Astrocyte (in vitro differentiated cells and primary cell): ENCODE results near the gene ZNF132. TPM values are rescaled to one million over a fixed set of nuclear protein-coding genes. Genes with fewer than 3 reads are reported as not detected.

Source experiments
- DNase-seq: peaks from one replicate; pipeline ENCODE4 v3.0.0-alpha.2; 2010; ENCODE audit warnings: low read depth
- FAIRE-seq: peaks from 2 replicates; lab custom pipeline; 2011; peaks lifted over from hg19 to GRCh38; lab: Jason Lieb, UNC
- H2AFZ ChIP-seq: 2 replicates; pipeline ENCODE4 v1.6.0; 2012; ENCODE audit warnings: low read depth, low read length, inconsistent platforms
- H3K27ac ChIP-seq: 2 replicates; pipeline ENCODE4 v1.5.1; 2011; ENCODE audit warnings: low read depth, low read length, inconsistent platforms
- H3K27me3 ChIP-seq: 2 replicates; pipeline ENCODE4 v1.6.0; 2011; ENCODE audit warnings: low read length, inconsistent platforms; ENCODE audit not compliant: insufficient read depth
- H3K36me3 ChIP-seq: 2 replicates; pipeline ENCODE4 v1.5.1; 2011; ENCODE audit warnings: low read length, inconsistent platforms; ENCODE audit not compliant: insufficient read depth
- H3K4me1 ChIP-seq: 2 replicates; pipeline ENCODE4 v1.5.1; 2011; ENCODE audit warnings: low read length, inconsistent platforms; ENCODE audit not compliant: insufficient read depth
- H3K4me2 ChIP-seq: 2 replicates; pipeline ENCODE4 v1.6.0; 2012; ENCODE audit warnings: low read length, inconsistent platforms
- H3K4me3 ChIP-seq: 2 replicates; pipeline ENCODE4 v1.5.1; 2011; ENCODE audit warnings: low read depth, mild to moderate bottlenecking, low read length, inconsistent platforms; ENCODE audit not compliant: insufficient read depth
- H3K79me2 ChIP-seq: 2 replicates; pipeline ENCODE4 v1.6.0; 2012; ENCODE audit warnings: mild to moderate bottlenecking, low read length, inconsistent platforms; ENCODE audit not compliant: insufficient read depth
- H3K9ac ChIP-seq: 2 replicates; pipeline ENCODE4 v1.6.0; 2012; ENCODE audit warnings: mild to moderate bottlenecking, low read length, inconsistent platforms
- H3K9me3 ChIP-seq: 2 replicates; pipeline ENCODE4 v1.5.1; 2012; ENCODE audit warnings: low read depth, mild to moderate bottlenecking, low read length, inconsistent platforms; ENCODE audit not compliant: insufficient read depth
- H4K20me1 ChIP-seq: 2 replicates; pipeline ENCODE4 v1.6.0; 2012; ENCODE audit warnings: low read length, inconsistent platforms; ENCODE audit not compliant: insufficient read depth
- H3K27ac Mint-ChIP-seq: one replicate; pipeline ENCODE4 v1.8.0; 2021; ENCODE audit warnings: mild to moderate bottlenecking, mixed read lengths; ENCODE audit not compliant: unreplicated experiment
- H3K27me3 Mint-ChIP-seq: one replicate; pipeline ENCODE4 v1.8.0; 2021; ENCODE audit warnings: low read depth, mixed read lengths; ENCODE audit not compliant: unreplicated experiment
- H3K36me3 Mint-ChIP-seq: one replicate; pipeline ENCODE4 v1.8.0; 2021; ENCODE audit warnings: low read depth, mixed read lengths; ENCODE audit not compliant: unreplicated experiment
- H3K4me1 Mint-ChIP-seq: one replicate; pipeline ENCODE4 v1.8.0; 2021; ENCODE audit warnings: low read depth, mixed read lengths; ENCODE audit not compliant: unreplicated experiment
- H3K4me3 Mint-ChIP-seq: one replicate; pipeline ENCODE4 v1.8.0; 2021; ENCODE audit warnings: mild to moderate bottlenecking, moderate library complexity, mixed read lengths; ENCODE audit not compliant: unreplicated experiment
- H3K9me3 Mint-ChIP-seq: one replicate; pipeline ENCODE4 v1.8.0; 2021; ENCODE audit warnings: mild to moderate bottlenecking, mixed read lengths; ENCODE audit not compliant: unreplicated experiment
- CTCF ChIP-seq: IDR thresholded peaks from 2 replicates; pipeline ENCODE4 v1.5.1; 2011; ENCODE audit warnings: low read depth, mild to moderate bottlenecking, inconsistent platforms, low read length, moderate library complexity; ENCODE audit not compliant: insufficient read depth
- EZH2 ChIP-seq: IDR thresholded peaks from 2 replicates; pipeline ENCODE4 v1.6.1; 2012; ENCODE audit warnings: mild to moderate bottlenecking, low read length, inconsistent platforms; ENCODE audit not compliant: insufficient read depth
- total RNA-seq: library from RNA; stranded (reverse); gene quantifications from 2 replicates; pipeline ENCODE4 v1.2.1, GENCODE V29; 2021

ZNF132 gene
- total RNA-seq, 1 donor from 2014 or later: 1.9 TPM

GRCh38 chr19:58395979-58396627 is 43.9 kb downstream of the ZNF132 start:
- Histone ChIP-seq H3K4me1 (peaks cover 14% of the 10 kb centered on the region), H3K27ac (no peak overlapping the region), H3K4me3 (no peak overlapping the region), H3K9ac (no peak overlapping the region), H3K4me2 (peak overlapping the region; percentile 73), H4K20me1 (peaks cover 46% of the 10 kb centered on the region), H3K9me3 (no peaks in the 10 kb centered on the region), H3K79me2 (peaks cover 15% of the 10 kb centered on the region), H3K36me3 (peaks cover 20% of the 10 kb centered on the region), H3K27me3 (no peaks in the 10 kb centered on the region), H2AFZ (no peak overlapping the region)
- H3K9me3 Mint-ChIP-seq: no peaks in the 10 kb centered on the region
- FAIRE-seq (no peak), DNase-seq (no peak)
- no peak overlapping the region for H3K27ac Mint-ChIP-seq
- H3K36me3 Mint-ChIP-seq: peaks cover 21% of the 10 kb centered on the region
- H3K4me3 Mint-ChIP-seq: peak overlapping the region; percentile 35
- no peak for TF ChIP-seq EZH2
- no peak for TF ChIP-seq CTCF
- H3K4me1 Mint-ChIP-seq: peaks cover 3% of the 10 kb centered on the region
- no peaks in the 10 kb centered on the region for H3K27me3 Mint-ChIP-seq

GRCh38 chr19:58395220-58395978 is 44.6 kb downstream of the ZNF132 start, which contains the start of gene RNF225:
TSS of gene RNF225 (plus strand) at chr19:58395656. CDS start at chr19:58396090, 434 bp downstream.
- no peak within 1 kb of the TSS for H3K9ac ChIP-seq
- H3K27me3 ChIP-seq: no peaks in the 10 kb centered on the region
- peak within 1 kb of the TSS; percentile 73 for H3K4me2 ChIP-seq
- peaks cover 22% of the 10 kb centered on the region for H3K79me2 ChIP-seq
- Mint-ChIP-seq H3K4me3 (peak within 1 kb of the TSS; percentile 66), H3K4me1 (peaks cover 5% of the 10 kb centered on the region), H3K36me3 (peaks cover 21% of the 10 kb centered on the region), H3K27ac (no peak within 1 kb of the TSS), H3K27me3 (no peaks in the 10 kb centered on the region), H3K9me3 (no peaks in the 10 kb centered on the region)
- H3K4me3 ChIP-seq: no peak within 1 kb of the TSS
- no peak for TF ChIP-seq EZH2
- TF ChIP-seq CTCF: no peak
- FAIRE-seq (no peak), DNase-seq (no peak)
- H3K4me1 ChIP-seq: peaks cover 8% of the 10 kb centered on the region
- H4K20me1 ChIP-seq: peaks cover 53% of the 10 kb centered on the region
- H3K9me3 ChIP-seq: no peaks in the 10 kb centered on the region
- peaks cover 25% of the 10 kb centered on the region for H3K36me3 ChIP-seq
- no peak within 1 kb of the TSS for H3K27ac ChIP-seq
- H2AFZ ChIP-seq: no peak within 1 kb of the TSS

GRCh38 chr19:58394821-58395219 is 45.1 kb downstream of the ZNF132 start:
- no peaks in the 10 kb centered on the region for H3K27me3 Mint-ChIP-seq
- Histone ChIP-seq H3K9me3 (no peaks in the 10 kb centered on the region), H4K20me1 (peaks cover 58% of the 10 kb centered on the region), H3K4me1 (peaks cover 6% of the 10 kb centered on the region), H3K27ac (no peak overlapping the region), H3K27me3 (no peaks in the 10 kb centered on the region), H3K36me3 (peaks cover 25% of the 10 kb centered on the region), H2AFZ (no peak overlapping the region), H3K4me3 (no peak overlapping the region), H3K79me2 (peaks cover 28% of the 10 kb centered on the region), H3K9ac (no peak overlapping the region), H3K4me2 (no peak overlapping the region)
- peaks cover 21% of the 10 kb centered on the region for H3K36me3 Mint-ChIP-seq
- no peak overlapping the region for H3K4me3 Mint-ChIP-seq
- H3K9me3 Mint-ChIP-seq: no peaks in the 10 kb centered on the region
- DNase-seq (no peak), FAIRE-seq (no peak)
- peaks cover 6% of the 10 kb centered on the region for H3K4me1 Mint-ChIP-seq
- TF ChIP-seq CTCF: no peak
- no peak overlapping the region for H3K27ac Mint-ChIP-seq
